Hepatocyte (in vitro differentiated cells): ENCODE data around the gene KCNN3. TPM values are rescaled to one million over a fixed set of nuclear protein-coding genes. Genes with fewer than 3 reads are reported as not detected.

ENCODE experiments used
- DNase-seq: peaks from one replicate; pipeline ENCODE4 v3.0.0-alpha.2; 2016; ENCODE audit warnings: low spot score
- H2AFZ ChIP-seq: fragments of 200-600 bp; sonication (generic); 2 replicates; pipeline ENCODE4 v1.6.0; 2016; ENCODE audit warnings: antibody characterized with exemption, mild to moderate bottlenecking
- H3K27ac ChIP-seq: fragments of 200-600 bp; sonication (generic); 2 replicates; pipeline ENCODE4 v1.5.1; 2016; ENCODE audit warnings: mild to moderate bottlenecking
- H3K27me3 ChIP-seq: fragments of 200-600 bp; sonication (generic); 2 replicates; pipeline ENCODE4 v1.6.1; 2016
- H3K36me3 ChIP-seq: fragments of 200-600 bp; sonication (generic); replicated peaks from 2 replicates; pipeline ENCODE4 v1.5.1; 2016; ENCODE audit warnings: low read depth; ENCODE audit not compliant: insufficient read depth
- H3K4me1 ChIP-seq: fragments of 200-600 bp; sonication (generic); 2 replicates; pipeline ENCODE4 v1.5.1; 2016; ENCODE audit warnings: mild to moderate bottlenecking, moderate library complexity; ENCODE audit not compliant: insufficient read depth
- H3K4me2 ChIP-seq: fragments of 200-600 bp; sonication (generic); 2 replicates; pipeline ENCODE4 v1.6.0; 2016
- H3K4me3 ChIP-seq: fragments of 200-600 bp; sonication (generic); 2 replicates; pipeline ENCODE4 v1.5.1; 2016; ENCODE audit warnings: mild to moderate bottlenecking
- H3K79me2 ChIP-seq: fragments of 200-600 bp; sonication (generic); 2 replicates; pipeline ENCODE4 v1.6.0; 2017; ENCODE audit warnings: mild to moderate bottlenecking
- H3K9me2 ChIP-seq: fragments of 200-600 bp; sonication (generic); replicated peaks from 2 replicates; pipeline ENCODE4 v1.6.0; 2017; ENCODE audit warnings: mild to moderate bottlenecking; ENCODE audit not compliant: insufficient read depth
- H3K9me3 ChIP-seq: fragments of 200-600 bp; sonication (generic); 2 replicates; pipeline ENCODE4 v1.5.1; 2016; ENCODE audit warnings: low read depth, mild to moderate bottlenecking
- H4K20me1 ChIP-seq: fragments of 200-600 bp; sonication (generic); 2 replicates; pipeline ENCODE4 v1.6.0; 2016; ENCODE audit warnings: mild to moderate bottlenecking; ENCODE audit not compliant: insufficient read depth, poor library complexity, severe bottlenecking
- EZH2 ChIP-seq: fragments of 200-600 bp; sonication (generic); IDR thresholded peaks from 2 replicates; pipeline ENCODE4 v1.6.1; 2016; ENCODE audit warnings: antibody characterized with exemption, mild to moderate bottlenecking, borderline replicate concordance
- EZH2phosphoT487 ChIP-seq: fragments of 200-600 bp; sonication (generic); IDR thresholded peaks from one replicate; pipeline ENCODE4 v1.6.1; 2018; ENCODE audit warnings: antibody characterized with exemption, mild to moderate bottlenecking, low read depth, moderate library complexity; ENCODE audit not compliant: unreplicated experiment, severe bottlenecking
- WGBS: methylation state at CpG from one replicate; pipeline ENCODE4 v1.1.6; 2016; ENCODE audit warnings: low lambda C conversion rate; ENCODE audit errors: missing lambda C conversion rate; 5-methylcytosine and 5-hydroxymethylcytosine counted together
- polyA plus RNA-seq: library from polyadenylated mRNA; unstranded; fragments of >200 nt; fragmentation: Nextera tagmentation; extraction: Ambion mirVana; gene quantifications from 2 replicates; pipeline ENCODE4 v1.2.1, GENCODE V29; 2016
- total RNA-seq: library from RNA; depleted of rRNA; stranded (reverse); fragments of >200 nt; gene quantifications from 2 replicates; pipeline ENCODE4 v1.2.3, GENCODE V29; 2014
- TF ChIP-seq, protein P1 (sequence below): fragments of 200-600 bp; sonication (generic); IDR thresholded peaks from 2 replicates; pipeline ENCODE4 v1.5.1; 2016; ENCODE audit warnings: antibody characterized with exemption, mild to moderate bottlenecking; ENCODE audit not compliant: poor library complexity

The KCNN3 gene
- total and polyA plus RNA-seq, 2 experiments from 2014 or later, result 0.56 to 0.67 TPM

DNA sequence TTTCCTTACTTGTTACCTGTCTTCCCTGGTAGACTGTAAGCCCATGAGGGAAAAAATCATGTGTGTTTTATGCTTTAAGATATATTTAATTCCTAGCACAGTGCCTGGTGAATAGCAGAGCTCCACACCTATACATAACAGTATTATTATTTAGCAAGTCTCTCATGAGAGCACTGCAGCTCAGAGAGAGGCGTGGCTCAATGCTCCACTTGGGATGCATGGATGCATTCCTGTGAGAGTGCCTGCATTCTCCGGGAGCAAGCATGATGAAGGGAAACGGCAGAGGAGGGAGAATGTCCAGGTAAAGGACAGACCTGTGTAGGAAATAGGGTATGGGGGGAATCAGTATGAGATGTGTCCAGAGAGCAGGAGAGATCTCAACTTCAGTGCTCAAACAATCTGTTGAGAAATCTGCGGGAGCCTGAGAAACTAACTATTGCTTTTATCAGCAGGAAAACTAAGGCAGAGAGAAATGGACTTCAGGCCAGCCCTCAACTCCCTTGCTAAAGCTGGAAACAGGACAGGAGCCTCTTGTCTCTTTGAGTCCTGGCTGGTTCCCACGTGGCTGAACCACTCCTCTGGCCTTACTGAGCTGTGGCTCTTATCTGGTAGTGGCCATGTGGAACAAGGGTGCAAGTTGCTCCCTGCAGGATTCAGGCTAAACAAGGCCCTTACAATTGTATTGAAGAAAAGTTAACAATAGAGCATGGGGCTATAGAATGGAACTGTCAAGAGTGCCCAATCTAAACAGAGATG is 113.1 kb downstream of the KCNN3 start:
- DNase-seq, result no peak
- TF ChIP-seq EZH2 (no peak), EZH2phosphoT487 (no peak)
- Histone ChIP-seq H3K4me3 (no peak overlapping the region), H3K9me2 (no peaks in the 10 kb centered on the region), H3K9me3 (no peaks in the 10 kb centered on the region), H3K27ac (no peak overlapping the region), H4K20me1 (no peaks in the 10 kb centered on the region), H3K79me2 (no peaks in the 10 kb centered on the region), H3K4me1 (no peaks in the 10 kb centered on the region), H3K36me3 (no peaks in the 10 kb centered on the region), H3K27me3 (peaks cover 33% of the 10 kb centered on the region), H2AFZ (no peak overlapping the region), H3K4me2 (no peak overlapping the region)
- 77% methylated on average over 5 of the region's 5 CpGs for WGBS

DNA sequence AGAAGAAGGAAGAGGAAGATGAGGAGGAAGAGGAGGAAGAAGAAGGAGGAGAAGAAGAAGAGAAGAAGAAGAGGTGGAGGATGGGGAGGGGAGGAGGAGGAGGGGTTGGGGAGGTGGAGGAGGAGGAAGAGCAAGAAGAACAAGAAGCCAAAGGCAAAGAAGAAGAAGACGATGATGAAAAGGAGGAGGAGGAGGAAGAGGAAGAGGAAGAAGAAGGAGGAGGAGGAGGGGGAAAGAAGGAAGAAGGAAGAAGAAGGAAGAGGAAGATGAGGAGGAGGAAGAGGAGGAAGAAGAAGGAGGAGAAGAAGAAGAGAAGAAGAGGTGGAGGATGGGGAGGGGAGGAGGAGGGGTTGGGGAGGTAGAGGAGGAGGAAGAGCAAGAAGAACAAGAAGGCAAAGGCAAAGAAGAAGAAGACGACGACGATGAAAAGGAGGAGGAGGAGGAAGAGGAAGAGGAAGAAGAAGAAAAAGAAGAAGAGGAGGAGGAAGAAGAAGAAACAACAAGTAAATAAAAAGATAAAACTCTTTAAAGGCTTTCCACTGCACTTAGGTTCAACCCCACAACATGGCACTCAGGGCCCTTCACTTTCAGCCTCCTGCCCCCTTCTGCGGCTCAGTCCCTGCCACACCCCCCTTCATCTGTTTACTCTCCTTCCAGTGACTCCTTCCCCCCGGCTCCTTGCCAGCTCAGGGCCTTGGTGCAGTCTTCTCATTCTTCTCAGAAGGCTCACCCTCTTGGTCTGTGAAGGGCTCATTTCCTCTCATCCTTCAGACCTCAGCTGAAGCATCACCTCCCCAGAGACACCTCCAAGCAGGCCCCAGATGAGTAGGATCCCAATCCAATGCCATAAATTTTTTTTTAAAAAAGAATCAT is 114.0 kb downstream of the KCNN3 start:
- no peaks in the 10 kb centered on the region for H3K9me2 ChIP-seq
- H4K20me1 ChIP-seq, result no peaks in the 10 kb centered on the region
- no peak for TF ChIP-seq EZH2
- no peak for TF ChIP-seq EZH2phosphoT487
- TF ChIP-seq, protein P1, sequence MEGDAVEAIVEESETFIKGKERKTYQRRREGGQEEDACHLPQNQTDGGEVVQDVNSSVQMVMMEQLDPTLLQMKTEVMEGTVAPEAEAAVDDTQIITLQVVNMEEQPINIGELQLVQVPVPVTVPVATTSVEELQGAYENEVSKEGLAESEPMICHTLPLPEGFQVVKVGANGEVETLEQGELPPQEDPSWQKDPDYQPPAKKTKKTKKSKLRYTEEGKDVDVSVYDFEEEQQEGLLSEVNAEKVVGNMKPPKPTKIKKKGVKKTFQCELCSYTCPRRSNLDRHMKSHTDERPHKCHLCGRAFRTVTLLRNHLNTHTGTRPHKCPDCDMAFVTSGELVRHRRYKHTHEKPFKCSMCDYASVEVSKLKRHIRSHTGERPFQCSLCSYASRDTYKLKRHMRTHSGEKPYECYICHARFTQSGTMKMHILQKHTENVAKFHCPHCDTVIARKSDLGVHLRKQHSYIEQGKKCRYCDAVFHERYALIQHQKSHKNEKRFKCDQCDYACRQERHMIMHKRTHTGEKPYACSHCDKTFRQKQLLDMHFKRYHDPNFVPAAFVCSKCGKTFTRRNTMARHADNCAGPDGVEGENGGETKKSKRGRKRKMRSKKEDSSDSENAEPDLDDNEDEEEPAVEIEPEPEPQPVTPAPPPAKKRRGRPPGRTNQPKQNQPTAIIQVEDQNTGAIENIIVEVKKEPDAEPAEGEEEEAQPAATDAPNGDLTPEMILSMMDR, result no peak
- no peaks in the 10 kb centered on the region for H3K36me3 ChIP-seq
- peaks cover 24% of the 10 kb centered on the region for H3K27me3 ChIP-seq
- no peak overlapping the region for H3K4me2 ChIP-seq
- no peak overlapping the region for H2AFZ ChIP-seq
- 51% methylated on average over 2 of the region's 6 CpGs for WGBS
- no peaks in the 10 kb centered on the region for H3K4me1 ChIP-seq
- H3K9me3 ChIP-seq, result no peaks in the 10 kb centered on the region
- no peak for DNase-seq
- no peak overlapping the region for H3K27ac ChIP-seq
- H3K79me2 ChIP-seq, result no peaks in the 10 kb centered on the region
- no peak overlapping the region for H3K4me3 ChIP-seq

DNA sequence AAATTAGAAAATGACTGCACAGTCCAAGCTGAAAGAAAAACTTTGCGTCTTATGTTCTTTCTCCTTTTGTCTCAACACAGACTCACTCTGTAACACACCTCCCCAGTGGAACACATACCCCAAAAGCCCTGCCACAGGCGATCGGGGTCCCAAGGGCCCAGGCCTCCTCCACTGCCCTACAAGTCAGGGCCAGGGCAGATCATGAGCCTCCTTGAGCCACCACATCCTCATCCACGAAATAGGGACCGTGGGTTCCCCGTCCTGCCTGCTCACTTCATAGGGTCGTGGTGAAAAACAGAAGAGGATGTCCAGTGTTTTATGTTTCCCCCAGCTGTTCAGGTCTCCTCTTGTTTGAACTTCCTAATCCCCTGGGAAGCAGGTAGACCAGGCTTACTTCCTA is 116.7 kb downstream of the KCNN3 start:
- no peaks in the 10 kb centered on the region for H3K36me3 ChIP-seq
- peaks cover 7% of the 10 kb centered on the region for H3K27me3 ChIP-seq
- H3K9me3 ChIP-seq, result no peaks in the 10 kb centered on the region
- H3K27ac ChIP-seq, result no peak overlapping the region
- TF ChIP-seq, protein P1, result no peak
- H3K9me2 ChIP-seq, result no peaks in the 10 kb centered on the region
- no peaks in the 10 kb centered on the region for H4K20me1 ChIP-seq
- WGBS, result 84% methylated on average over 7 of the region's 7 CpGs
- no peaks in the 10 kb centered on the region for H3K79me2 ChIP-seq
- H2AFZ ChIP-seq, result no peak overlapping the region
- H3K4me1 ChIP-seq, result no peaks in the 10 kb centered on the region
- H3K4me2 ChIP-seq, result no peak overlapping the region
- H3K4me3 ChIP-seq, result no peak overlapping the region
- DNase-seq, result no peak
